ENCODE data around the gene SDCBP2. TPM values are rescaled to one million over a fixed set of nuclear protein-coding genes. Genes with fewer than 3 reads are reported as not detected.

SDCBP2 gene
- total RNA-seq, 2 experiments from 2014 or later = 1.2 to 1.3 TPM

- Histone ChIP-seq H3K27me3 (ENCODE audit: control insufficient read depth in 1 of 2, insufficient read depth in 2 of 2, low read length in 2 of 2) (no peaks in the 10 kb centered on the region), H3K9me3 (ENCODE audit: control insufficient read depth in 1 of 2, insufficient read depth in 1 of 2, low read length in 2 of 2) (no peaks in the 10 kb centered on the region), H3K4me3 (ENCODE audit: low read length) (no peak overlapping the region), H3K36me3 (ENCODE audit: insufficient read depth, low read length) (no peaks in the 10 kb centered on the region), H3K4me1 (ENCODE audit: insufficient read depth, low read length) (peaks cover 8% of the 10 kb centered on the region), H3K27ac (ENCODE audit: low read depth in 1 of 2, low read length in 2 of 2) (no peak overlapping the region)
- Mint-ChIP-seq H3K4me1 (ENCODE audit: low read depth) (no peaks in the 10 kb centered on the region), H3K4me3 (no peak overlapping the region), H3K9me3 (no peaks in the 10 kb centered on the region), H3K36me3 (ENCODE audit: low read depth) (no peaks in the 10 kb centered on the region), H3K27me3 (no peaks in the 10 kb centered on the region), H3K27ac (no peak overlapping the region)
- CTCF ChIA-PET = no interaction called here
- DNase-seq = no peak
- TF ChIP-seq CTCF (IDR thresholded peaks at IDR 0.05) = no peak
- no peak for ATAC-seq (ENCODE audit: poor library complexity)
- intact Hi-C loops (cut with DNase I, micrococcal nuclease) = loop anchor here in 1 of 2 experiments (10.0 kb wide), 1 partner anchor 455 kb away; no protein-coding TSS in a partner anchor
- POLR2A ChIA-PET = no interaction called here
Measured at GRCh38 chr20:1319462-1319861, 9.5 kb downstream of the SDCBP2 start.

DNA sequence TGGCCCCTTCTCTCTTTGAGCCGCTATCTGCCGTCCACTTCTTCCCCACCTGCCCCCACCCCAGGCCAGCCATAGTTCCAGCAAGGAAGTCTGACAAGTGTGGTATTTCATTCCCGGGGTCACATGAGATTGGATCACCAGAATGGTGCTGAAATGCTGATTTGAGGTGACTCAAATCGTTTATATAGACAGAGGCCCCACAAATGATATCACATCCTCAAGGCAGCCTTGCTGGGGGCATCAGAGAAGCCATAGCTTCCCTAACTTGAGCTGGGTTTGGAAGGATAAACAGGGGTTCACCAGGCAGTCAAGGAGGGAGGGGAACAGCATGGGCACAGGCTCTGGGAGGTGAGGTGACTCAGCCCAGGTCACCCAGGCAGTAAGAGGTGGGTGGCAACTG is 9.9 kb downstream of the SDCBP2 start:
- H3K27me3 ChIP-seq (ENCODE audit: control insufficient read depth in 1 of 2, insufficient read depth in 2 of 2, low read length in 2 of 2) = no peaks in the 10 kb centered on the region
- H3K27me3 Mint-ChIP-seq = no peaks in the 10 kb centered on the region
- H3K9me3 Mint-ChIP-seq = no peaks in the 10 kb centered on the region
- no peaks in the 10 kb centered on the region for H3K36me3 ChIP-seq (ENCODE audit: insufficient read depth, low read length)
- no peak for TF ChIP-seq CTCF (IDR thresholded peaks at IDR 0.05)
- intact Hi-C loops (cut with DNase I, micrococcal nuclease) = loop anchor here in 1 of 2 experiments (10.0 kb wide), 1 partner anchor 456 kb away; no protein-coding TSS in a partner anchor
- H3K4me1 ChIP-seq (ENCODE audit: insufficient read depth, low read length) = peaks cover 4% of the 10 kb centered on the region
- no peak overlapping the region for H3K27ac ChIP-seq (ENCODE audit: low read depth in 1 of 2, low read length in 2 of 2)
- H3K27ac Mint-ChIP-seq = no peak overlapping the region
- no peaks in the 10 kb centered on the region for H3K4me1 Mint-ChIP-seq (ENCODE audit: low read depth)
- no peak overlapping the region for H3K4me3 ChIP-seq (ENCODE audit: low read length)
- ChIA-PET POLR2A (no interaction called here), CTCF (no interaction called here)
- H3K4me3 Mint-ChIP-seq = no peak overlapping the region
- DNase-seq = no peak
- no peaks in the 10 kb centered on the region for H3K9me3 ChIP-seq (ENCODE audit: control insufficient read depth in 1 of 2, insufficient read depth in 1 of 2, low read length in 2 of 2)
- no peak for ATAC-seq (ENCODE audit: poor library complexity)
- no peaks in the 10 kb centered on the region for H3K36me3 Mint-ChIP-seq (ENCODE audit: low read depth)

DNA sequence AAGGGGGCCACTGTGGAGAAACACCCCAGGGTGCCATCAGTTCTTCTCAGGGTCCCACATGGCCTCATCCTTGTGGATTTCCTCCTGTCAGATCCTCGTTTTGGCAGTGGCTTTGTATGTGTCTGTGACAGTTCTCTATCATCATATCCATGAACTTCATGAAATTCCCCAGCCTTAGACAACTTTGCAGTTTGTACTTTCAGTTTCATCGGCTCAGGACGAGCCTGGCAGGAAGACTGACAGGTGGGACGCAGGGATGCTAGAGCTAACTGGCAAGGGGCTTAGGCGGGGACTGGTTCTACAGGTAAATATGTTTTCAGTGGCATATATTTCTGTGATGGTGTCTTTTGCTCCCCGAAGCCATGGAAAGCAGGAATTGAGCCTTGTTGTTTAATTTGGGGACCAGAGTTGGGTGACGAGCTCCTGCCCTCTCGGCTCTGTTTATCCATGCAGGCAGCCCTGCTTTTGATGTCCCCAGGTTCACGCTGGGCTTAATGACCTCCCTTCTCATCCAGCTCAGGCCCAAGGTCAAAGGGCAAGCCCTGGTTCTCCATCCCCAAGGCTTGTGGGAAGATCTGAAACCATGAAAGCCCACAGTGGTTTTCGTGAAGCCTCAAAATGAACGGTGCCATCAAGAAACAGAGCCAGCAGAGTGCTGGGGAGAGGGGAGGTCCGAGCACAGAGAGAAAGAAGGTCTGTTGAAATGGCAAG is 11.2 kb downstream of the SDCBP2 start:
- ChIA-PET POLR2A (no interaction called here), CTCF (interaction anchor here (0.6 kb wide), 1 partner anchor 44 kb away, joined by 3 read pairs; no protein-coding TSS in a partner anchor)
- no peaks in the 10 kb centered on the region for H3K27me3 Mint-ChIP-seq
- H3K27me3 ChIP-seq (ENCODE audit: control insufficient read depth in 1 of 2, insufficient read depth in 2 of 2, low read length in 2 of 2) = no peaks in the 10 kb centered on the region
- H3K4me3 ChIP-seq (ENCODE audit: low read length) = no peak overlapping the region
- no peak overlapping the region for H3K4me3 Mint-ChIP-seq
- peaks cover 0 to 6% of the 10 kb centered on the region in 2 experiments for H3K9me3 ChIP-seq (ENCODE audit: control insufficient read depth in 1 of 2, insufficient read depth in 1 of 2, low read length in 2 of 2)
- no peaks in the 10 kb centered on the region for H3K4me1 Mint-ChIP-seq (ENCODE audit: low read depth)
- no peaks in the 10 kb centered on the region for H3K9me3 Mint-ChIP-seq
- peaks cover 11% of the 10 kb centered on the region for H3K4me1 ChIP-seq (ENCODE audit: insufficient read depth, low read length)
- H3K36me3 ChIP-seq (ENCODE audit: insufficient read depth, low read length) = no peaks in the 10 kb centered on the region
- no peak overlapping the region for H3K27ac ChIP-seq (ENCODE audit: low read depth in 1 of 2, low read length in 2 of 2)
- no peak for TF ChIP-seq CTCF (IDR thresholded peaks at IDR 0.05)
- H3K36me3 Mint-ChIP-seq (ENCODE audit: low read depth) = no peaks in the 10 kb centered on the region
- intact Hi-C loops (cut with DNase I, micrococcal nuclease) = loop anchor here in 1 of 2 experiments (10.0 kb wide), 1 partner anchor 457 kb away; no protein-coding TSS in a partner anchor
- no peak for ATAC-seq (ENCODE audit: poor library complexity)
- DNase-seq = no peak
- no peak overlapping the region for H3K27ac Mint-ChIP-seq
